Measurements from ENCODE around the gene ZNF544.

ZNF544 gene

GRCh38 chr19:58261600-58261967, 32.9 kb downstream of the ZNF544 start:
- H3K36me3 ChIP-seq (ENCODE audit: insufficient read depth, low read depth, low read length) = peaks cover 94% of the 10 kb centered on the region
- no peaks in the 10 kb centered on the region for H3K4me1 ChIP-seq (ENCODE audit: insufficient read depth, low read length)
- H3K9ac ChIP-seq (ENCODE audit: low read depth, low read length) = no peak overlapping the region
- no peak overlapping the region for H3K27ac ChIP-seq (ENCODE audit: low read length)
- peaks cover 100% of the 10 kb centered on the region for H3K9me3 ChIP-seq (ENCODE audit: insufficient read depth, low read depth, low read length)
- H3K4me3 ChIP-seq (ENCODE audit: low read length) = peak overlapping the region; percentile 37
- no peaks in the 10 kb centered on the region for H3K27me3 ChIP-seq (ENCODE audit: insufficient read depth, low read length)

GRCh38 chr19:58261968-58262921, 33.5 kb downstream of the ZNF544 start:
- Histone ChIP-seq H3K9ac (ENCODE audit: low read depth, low read length) (no peak overlapping the region), H3K36me3 (ENCODE audit: insufficient read depth, low read depth, low read length) (peaks cover 88% of the 10 kb centered on the region), H3K4me3 (ENCODE audit: low read length) (peak overlapping the region; percentile 37), H3K4me1 (ENCODE audit: insufficient read depth, low read length) (no peaks in the 10 kb centered on the region), H3K9me3 (ENCODE audit: insufficient read depth, low read depth, low read length) (peaks cover 100% of the 10 kb centered on the region), H3K27me3 (ENCODE audit: insufficient read depth, low read length) (no peaks in the 10 kb centered on the region), H3K27ac (ENCODE audit: low read length) (no peak overlapping the region)

GRCh38 chr19:58262922-58263296, 34.2 kb downstream of the ZNF544 start:
- peak overlapping the region; percentile 37 for H3K4me3 ChIP-seq (ENCODE audit: low read length)
- no peaks in the 10 kb centered on the region for H3K4me1 ChIP-seq (ENCODE audit: insufficient read depth, low read length)
- no peak overlapping the region for H3K9ac ChIP-seq (ENCODE audit: low read depth, low read length)
- H3K27me3 ChIP-seq (ENCODE audit: insufficient read depth, low read length) = no peaks in the 10 kb centered on the region
- H3K36me3 ChIP-seq (ENCODE audit: insufficient read depth, low read depth, low read length) = peaks cover 81% of the 10 kb centered on the region
- H3K9me3 ChIP-seq (ENCODE audit: insufficient read depth, low read depth, low read length) = peaks cover 100% of the 10 kb centered on the region
- H3K27ac ChIP-seq (ENCODE audit: low read length) = no peak overlapping the region

GRCh38 chr19:58265100-58265499, 36.4 kb downstream of the ZNF544 start:
- no peaks in the 10 kb centered on the region for H3K4me1 ChIP-seq (ENCODE audit: insufficient read depth, low read length)
- no peaks in the 10 kb centered on the region for H3K27me3 ChIP-seq (ENCODE audit: insufficient read depth, low read length)
- H3K9ac ChIP-seq (ENCODE audit: low read depth, low read length) = no peak overlapping the region
- no peak overlapping the region; the same call in 1 of the 2 replicates for H3K4me3 ChIP-seq (ENCODE audit: low read length)
- H3K9me3 ChIP-seq (ENCODE audit: insufficient read depth, low read depth, low read length) = peaks cover 87% of the 10 kb centered on the region
- H3K36me3 ChIP-seq (ENCODE audit: insufficient read depth, low read depth, low read length) = peaks cover 59% of the 10 kb centered on the region
- no peak overlapping the region for H3K27ac ChIP-seq (ENCODE audit: low read length)

- Histone ChIP-seq H3K4me3 (ENCODE audit: low read length) (no peak overlapping the region; the same call in 1 of the 2 replicates), H3K27me3 (ENCODE audit: insufficient read depth, low read length) (no peaks in the 10 kb centered on the region), H3K27ac (ENCODE audit: low read length) (no peak overlapping the region), H3K9me3 (ENCODE audit: insufficient read depth, low read depth, low read length) (peaks cover 67% of the 10 kb centered on the region), H3K36me3 (ENCODE audit: insufficient read depth, low read depth, low read length) (peaks cover 38% of the 10 kb centered on the region), H3K9ac (ENCODE audit: low read depth, low read length) (no peak overlapping the region), H3K4me1 (ENCODE audit: insufficient read depth, low read length) (no peaks in the 10 kb centered on the region)
Observed at GRCh38 chr19:58268344-58268743, 39.6 kb downstream of the ZNF544 start.

- Histone ChIP-seq H3K4me3 (ENCODE audit: low read length) (no peak overlapping the region), H3K9ac (ENCODE audit: low read depth, low read length) (no peak overlapping the region), H3K36me3 (ENCODE audit: insufficient read depth, low read depth, low read length) (peaks cover 19% of the 10 kb centered on the region), H3K27me3 (ENCODE audit: insufficient read depth, low read length) (no peaks in the 10 kb centered on the region), H3K9me3 (ENCODE audit: insufficient read depth, low read depth, low read length) (peaks cover 15% of the 10 kb centered on the region; the same call in 1 of the 2 replicates), H3K4me1 (ENCODE audit: insufficient read depth, low read length) (no peaks in the 10 kb centered on the region), H3K27ac (ENCODE audit: low read length) (no peak overlapping the region)
Observed at GRCh38 chr19:58274771-58275201, 46.1 kb downstream of the ZNF544 start.

GRCh38 chr19:58275564-58275963, 46.9 kb downstream of the ZNF544 start:
- H3K27me3 ChIP-seq (ENCODE audit: insufficient read depth, low read length) = no peaks in the 10 kb centered on the region
- peaks cover 5% of the 10 kb centered on the region for H3K4me1 ChIP-seq (ENCODE audit: insufficient read depth, low read length)
- H3K4me3 ChIP-seq (ENCODE audit: low read length) = no peak overlapping the region
- no peak overlapping the region for H3K9ac ChIP-seq (ENCODE audit: low read depth, low read length)
- H3K9me3 ChIP-seq (ENCODE audit: insufficient read depth, low read depth, low read length) = peaks cover 9% of the 10 kb centered on the region; the same call in 1 of the 2 replicates
- peaks cover 24% of the 10 kb centered on the region for H3K36me3 ChIP-seq (ENCODE audit: insufficient read depth, low read depth, low read length)
- H3K27ac ChIP-seq (ENCODE audit: low read length) = no peak overlapping the region

- no peak overlapping the region for H3K27ac ChIP-seq (ENCODE audit: low read length)
- H3K36me3 ChIP-seq (ENCODE audit: insufficient read depth, low read depth, low read length) = peaks cover 29% of the 10 kb centered on the region
- H3K27me3 ChIP-seq (ENCODE audit: insufficient read depth, low read length) = no peaks in the 10 kb centered on the region
- no peak overlapping the region; the same call in 1 of the 2 replicates for H3K4me3 ChIP-seq (ENCODE audit: low read length)
- H3K4me1 ChIP-seq (ENCODE audit: insufficient read depth, low read length) = peaks cover 5% of the 10 kb centered on the region
- 0 out of 2 replicates have a peak, but pooled peaks cover under 1% of the 10 kb centered on the region for H3K9me3 ChIP-seq (ENCODE audit: insufficient read depth, low read depth, low read length)
- H3K9ac ChIP-seq (ENCODE audit: low read depth, low read length) = no peak overlapping the region
Observed at GRCh38 chr19:58277197-58277596, 48.5 kb downstream of the ZNF544 start.

- Histone ChIP-seq H3K4me1 (ENCODE audit: insufficient read depth, low read length) (peaks cover 5% of the 10 kb centered on the region), H3K27ac (ENCODE audit: low read length) (no peak overlapping the region), H3K36me3 (ENCODE audit: insufficient read depth, low read depth, low read length) (peaks cover 33% of the 10 kb centered on the region), H3K9me3 (ENCODE audit: insufficient read depth, low read depth, low read length) (no peaks in the 10 kb centered on the region), H3K27me3 (ENCODE audit: insufficient read depth, low read length) (no peaks in the 10 kb centered on the region), H3K9ac (ENCODE audit: low read depth, low read length) (peak overlapping the region; percentile 85), H3K4me3 (ENCODE audit: low read length) (peak overlapping the region; percentile 75)
Observed at GRCh38 chr19:58277748-58278540, 49.2 kb downstream of the ZNF544 start.

GRCh38 chr19:58278541-58279041, 49.9 kb downstream of the ZNF544 start, which contains the start of gene ZNF8:
TSS of gene ZNF8 (plus strand) at chr19:58278955. CDS start at chr19:58279082, 127 bp downstream.
- no peaks in the 10 kb centered on the region for H3K27me3 ChIP-seq (ENCODE audit: insufficient read depth, low read length)
- peaks cover 5% of the 10 kb centered on the region for H3K4me1 ChIP-seq (ENCODE audit: insufficient read depth, low read length)
- peaks cover 37% of the 10 kb centered on the region for H3K36me3 ChIP-seq (ENCODE audit: insufficient read depth, low read depth, low read length)
- no peaks in the 10 kb centered on the region for H3K9me3 ChIP-seq (ENCODE audit: insufficient read depth, low read depth, low read length)
- peak within 1 kb of the TSS; percentile 85 for H3K27ac ChIP-seq (ENCODE audit: low read length)
- peak within 1 kb of the TSS; percentile 99 for H3K9ac ChIP-seq (ENCODE audit: low read depth, low read length)
- H3K4me3 ChIP-seq (ENCODE audit: low read length) = peak within 1 kb of the TSS; percentile 75

Measured in iPS-20b (cell line).